Suprapubic skin (tissue), 4 donors: ENCODE data around the gene TMEM175.

Experiments
- EP300 ChIP-seq: sonication (generic); formaldehyde crosslinking; IDR thresholded peaks from one replicate; pipeline ENCODE4 v1.6.1; 2017; ENCODE audit warnings: antibody characterized with exemption
- POLR2A ChIP-seq, 2 donors: fragments of 450-650 bp; IDR thresholded peaks; one replicate each; pipeline ENCODE4 v1.6.1; 2017; ENCODE audit warnings: antibody characterized with exemption in 2 of 2, mild to moderate bottlenecking in 2 of 2, moderate library complexity in 2 of 2
- POLR2AphosphoS5 ChIP-seq, 3 donors: sonication (generic); formaldehyde crosslinking; IDR thresholded peaks; one replicate each; pipeline ENCODE4 v1.6.1; 2017; ENCODE audit warnings: antibody characterized with exemption in 3 of 3
- TF ChIP-seq, protein P1 (sequence below), 2 donors: fragments of 200-600 bp in 1 of 2; fragments of 450-650 bp in 1 of 2; sonication (generic) in 1 of 2; IDR thresholded peaks; one replicate each; pipeline ENCODE4 v1.5.1; 2016 to 2019; ENCODE audit warnings: antibody characterized with exemption in 2 of 2, mild to moderate bottlenecking in 1 of 2, moderate library complexity in 1 of 2

DNA sequence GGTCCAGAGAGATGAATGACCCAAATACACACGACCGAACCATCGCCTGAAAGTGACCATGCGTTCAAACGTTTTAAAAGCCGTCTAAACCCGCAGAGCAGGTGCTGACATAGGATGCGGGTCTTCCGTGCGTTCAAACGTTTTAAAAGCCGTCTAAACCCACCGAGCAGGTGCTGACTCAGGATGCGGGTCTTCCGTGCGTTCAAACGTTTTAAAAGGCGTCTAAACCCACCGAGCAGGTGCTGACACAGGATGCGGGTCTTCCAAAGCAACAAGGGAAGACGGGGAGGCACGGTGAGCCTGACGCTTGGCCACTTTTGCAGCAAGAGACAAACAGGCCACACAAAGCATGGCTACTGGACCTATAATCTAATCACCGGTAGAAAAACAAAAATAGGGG, 47.4 kb upstream of the TMEM175 start:
- TF ChIP-seq, protein P1, sequence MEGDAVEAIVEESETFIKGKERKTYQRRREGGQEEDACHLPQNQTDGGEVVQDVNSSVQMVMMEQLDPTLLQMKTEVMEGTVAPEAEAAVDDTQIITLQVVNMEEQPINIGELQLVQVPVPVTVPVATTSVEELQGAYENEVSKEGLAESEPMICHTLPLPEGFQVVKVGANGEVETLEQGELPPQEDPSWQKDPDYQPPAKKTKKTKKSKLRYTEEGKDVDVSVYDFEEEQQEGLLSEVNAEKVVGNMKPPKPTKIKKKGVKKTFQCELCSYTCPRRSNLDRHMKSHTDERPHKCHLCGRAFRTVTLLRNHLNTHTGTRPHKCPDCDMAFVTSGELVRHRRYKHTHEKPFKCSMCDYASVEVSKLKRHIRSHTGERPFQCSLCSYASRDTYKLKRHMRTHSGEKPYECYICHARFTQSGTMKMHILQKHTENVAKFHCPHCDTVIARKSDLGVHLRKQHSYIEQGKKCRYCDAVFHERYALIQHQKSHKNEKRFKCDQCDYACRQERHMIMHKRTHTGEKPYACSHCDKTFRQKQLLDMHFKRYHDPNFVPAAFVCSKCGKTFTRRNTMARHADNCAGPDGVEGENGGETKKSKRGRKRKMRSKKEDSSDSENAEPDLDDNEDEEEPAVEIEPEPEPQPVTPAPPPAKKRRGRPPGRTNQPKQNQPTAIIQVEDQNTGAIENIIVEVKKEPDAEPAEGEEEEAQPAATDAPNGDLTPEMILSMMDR (IDR thresholded peaks at IDR 0.05) = no peak
- TF ChIP-seq EP300 (no peak), POLR2A (IDR thresholded peaks at IDR 0.05) (no peak), POLR2AphosphoS5 (IDR thresholded peaks at IDR 0.05) (no peak)
